Measurements from ENCODE around the gene DAB1.

Gene DAB1

DNA sequence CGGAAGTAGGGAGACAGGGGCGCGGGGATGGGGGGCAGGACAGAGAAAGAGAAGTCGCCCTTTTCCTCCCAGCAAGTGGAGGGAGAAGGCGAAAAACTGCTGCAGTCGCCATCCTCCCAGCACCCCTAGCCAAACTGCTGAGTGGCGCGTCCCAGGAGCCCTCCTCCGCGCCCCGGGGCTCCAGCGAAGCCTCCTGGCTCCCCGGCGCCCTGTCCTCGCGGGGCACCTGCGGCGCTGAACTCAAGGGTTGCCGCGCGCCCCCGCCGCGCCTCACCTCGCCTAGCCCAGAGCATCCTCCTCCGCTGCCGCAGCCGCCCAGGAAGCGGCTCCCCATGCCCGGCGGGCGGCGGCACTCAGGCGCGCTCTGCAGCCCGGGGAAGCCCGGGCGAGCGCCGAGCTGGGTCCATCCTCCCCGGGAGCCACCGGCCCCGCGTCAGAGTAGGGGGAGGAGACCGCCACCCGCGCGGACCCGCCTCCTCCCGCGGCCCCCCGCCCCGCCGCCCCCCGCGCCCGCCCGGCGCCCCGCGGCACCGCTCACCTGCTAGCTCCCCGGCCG lies at the start of gene DAB1:
TSS of gene DAB1 (minus strand) at position 405 of the 556 bp plus-strand sequence. CDS start 133,030 bp downstream, outside the sequence.
- no peak for DNase-seq (ENCODE audit: low read depth)

DNA sequence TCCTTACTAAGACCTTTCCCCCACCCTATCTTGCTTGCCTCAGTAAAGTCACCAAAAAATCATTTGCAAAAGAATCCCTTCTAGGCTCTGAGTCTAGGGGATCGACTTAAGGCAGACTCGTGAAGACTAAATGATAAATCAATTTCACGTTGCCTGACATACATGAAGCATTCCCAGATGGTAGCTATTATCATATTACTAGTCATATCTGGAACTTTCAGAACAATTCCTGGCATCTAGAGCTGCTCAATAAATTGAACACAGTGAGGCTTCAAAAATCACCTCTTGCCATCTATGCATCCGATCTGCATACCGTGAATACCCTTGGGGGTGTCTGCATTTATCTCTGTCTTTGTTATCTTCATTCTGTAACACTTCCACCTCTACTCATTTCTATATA lies 49.6 kb upstream of the DAB1 start:
- DNase-seq (ENCODE audit: low read depth): no peak

DNA sequence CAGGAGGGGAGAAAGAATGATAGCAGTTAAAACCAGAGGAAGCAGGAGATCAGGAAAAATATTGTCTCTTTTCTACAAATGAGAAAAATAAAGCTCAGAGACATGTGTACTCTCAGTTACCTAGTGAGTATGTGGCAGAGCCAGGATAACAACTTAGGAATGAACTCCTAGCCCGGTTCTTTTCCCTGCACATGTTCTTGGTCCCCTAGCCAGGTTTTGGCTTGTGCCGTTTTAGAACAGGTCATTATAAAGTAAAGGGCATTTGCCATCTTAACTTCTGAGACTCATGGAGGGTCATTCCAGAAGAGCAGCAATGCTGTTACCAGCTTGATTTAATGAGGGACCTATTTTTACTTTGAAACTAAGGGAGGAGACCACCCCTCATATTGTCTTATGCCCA lies 48.1 kb upstream of the DAB1 start:
- DNase-seq (ENCODE audit: low read depth): no peak

DNA sequence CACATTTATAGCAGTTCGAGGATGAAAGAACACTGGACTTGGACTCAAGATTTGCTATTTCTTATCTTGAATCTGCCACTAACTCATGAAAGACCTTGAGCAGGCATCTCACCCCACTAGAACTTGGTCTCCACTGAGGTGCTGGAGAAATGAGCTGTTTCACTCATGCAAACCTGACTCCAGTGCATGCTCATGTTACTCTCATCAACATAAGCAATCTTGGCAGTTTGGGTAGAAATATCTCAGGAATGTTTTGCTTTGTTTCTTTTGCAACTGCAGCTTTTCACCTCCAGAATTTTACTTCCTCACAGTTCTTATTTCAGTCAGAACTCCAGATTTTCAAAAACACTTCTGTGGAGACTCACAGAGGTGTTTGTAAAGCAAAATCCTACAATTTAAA lies 46.2 kb upstream of the DAB1 start:
- DNase-seq (ENCODE audit: low read depth): no peak

DNA sequence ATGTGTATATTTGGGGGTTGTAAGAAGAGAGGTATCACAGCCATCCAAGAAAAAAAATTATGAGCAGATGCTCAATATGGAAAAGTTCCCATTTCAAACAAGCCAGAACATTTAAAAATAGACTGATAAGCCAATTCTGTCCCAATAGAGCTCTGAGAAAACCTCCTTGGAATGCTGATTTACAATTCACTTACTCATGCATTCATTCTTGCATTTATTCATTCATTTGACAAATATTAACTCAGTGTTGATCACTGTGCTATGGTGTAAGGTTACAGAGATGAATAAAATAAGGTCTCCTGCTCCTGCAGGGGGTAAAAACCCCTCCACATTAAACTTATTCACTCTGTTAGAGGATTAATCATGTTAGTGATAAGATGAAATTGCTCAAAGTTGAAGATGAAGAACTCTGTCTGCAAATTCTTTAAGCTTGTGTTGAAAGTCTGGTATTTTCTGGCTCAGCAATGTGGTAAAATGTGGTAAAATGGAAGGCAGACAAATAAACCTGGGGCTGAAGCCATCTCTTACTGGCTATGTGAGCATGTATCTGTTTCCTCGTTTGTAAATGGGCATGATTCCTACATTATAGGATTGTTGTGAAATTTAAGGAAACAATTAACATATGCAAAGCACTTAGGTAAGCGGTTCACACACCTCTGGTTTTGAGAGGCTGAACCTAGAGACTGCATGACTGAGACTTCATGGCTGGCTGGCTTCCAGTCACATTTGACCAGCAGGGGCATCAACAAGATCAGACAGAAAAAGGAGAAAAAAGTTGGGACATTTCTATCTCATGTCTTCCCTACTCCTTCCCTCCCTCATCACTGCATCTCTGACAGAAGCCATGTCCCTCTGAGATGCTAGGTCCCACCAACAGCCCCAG lies 45.0 kb upstream of the DAB1 start:
- no peak for DNase-seq (ENCODE audit: low read depth)

DNA sequence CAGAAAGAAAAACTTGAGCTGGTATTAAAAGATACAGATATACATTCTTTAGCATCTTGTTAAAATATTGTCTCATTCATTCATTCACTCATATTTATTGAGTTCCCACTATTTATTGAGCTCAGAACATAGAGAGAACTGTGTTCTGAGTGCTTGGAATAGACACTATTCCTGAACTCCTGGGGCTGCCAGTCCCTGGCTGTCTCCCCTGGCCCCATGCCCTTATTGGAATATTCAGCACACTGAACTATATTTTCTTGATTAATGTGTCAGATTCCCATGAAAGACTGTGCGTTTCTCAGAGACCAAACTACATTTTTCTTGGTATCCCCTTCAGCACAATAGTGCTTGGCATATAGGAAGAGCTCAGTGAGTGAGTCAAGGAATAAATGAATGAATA lies 44.0 kb upstream of the DAB1 start:
- no peak for DNase-seq (ENCODE audit: low read depth)

DNA sequence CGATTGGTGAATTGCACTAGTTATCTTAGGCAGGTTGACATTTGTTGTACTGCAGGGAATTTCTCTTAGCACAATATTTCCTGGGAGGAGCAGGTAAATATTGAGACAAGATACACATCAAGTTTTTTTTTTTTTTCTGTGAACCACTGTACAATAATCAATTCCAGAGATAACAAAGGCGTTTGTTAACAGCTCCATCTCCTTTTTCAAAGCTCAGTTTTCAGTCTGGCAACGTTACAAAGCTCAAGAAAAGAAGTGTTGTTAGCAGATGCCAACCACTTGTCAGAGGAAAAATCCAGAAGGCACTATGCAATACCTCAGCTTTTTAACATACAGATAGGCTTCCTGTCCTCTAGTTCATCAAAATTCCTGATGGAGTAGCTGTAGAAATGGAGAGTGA lies 40.9 kb upstream of the DAB1 start:
- DNase-seq (ENCODE audit: low read depth): no peak

DNA sequence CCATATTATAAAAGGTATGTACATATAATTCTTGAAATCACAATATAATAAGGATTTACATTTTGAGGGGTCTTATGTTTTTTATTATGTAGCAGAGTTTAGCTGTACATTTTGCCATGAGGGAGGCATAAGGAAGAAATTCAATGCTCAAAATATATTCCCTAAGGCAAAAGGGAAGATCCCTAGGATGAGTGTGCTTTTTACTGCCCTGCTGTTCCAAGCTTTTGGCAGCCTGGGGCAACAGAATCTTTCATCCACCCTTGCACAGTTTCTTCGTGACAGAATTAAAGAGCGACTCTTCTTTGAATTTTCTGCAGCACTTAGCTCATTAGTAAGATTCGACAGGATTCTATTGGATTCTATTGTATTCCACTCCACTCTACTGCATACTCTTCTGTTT lies 39.5 kb upstream of the DAB1 start:
- no peak for DNase-seq (ENCODE audit: low read depth)

DNA sequence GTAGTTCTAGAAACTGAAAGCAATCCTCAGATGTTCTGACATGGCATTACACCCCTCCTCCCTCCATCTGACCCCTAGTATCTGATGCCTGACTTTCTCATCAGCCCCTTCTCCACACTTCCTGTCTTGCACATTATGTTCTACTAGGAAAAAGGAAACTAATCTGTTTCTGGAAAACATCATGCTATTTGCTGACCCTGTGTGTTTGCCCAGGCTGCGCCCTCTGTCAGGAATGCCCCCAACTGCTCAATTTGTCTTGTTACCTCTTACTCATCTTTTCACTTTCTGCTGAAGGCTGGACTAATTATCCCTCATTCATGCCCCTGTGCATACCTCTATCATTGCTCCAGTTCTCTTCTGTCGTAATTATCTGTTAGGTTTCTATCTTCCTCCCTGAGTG lies 37.5 kb upstream of the DAB1 start:
- DNase-seq (ENCODE audit: low read depth): no peak

DNA sequence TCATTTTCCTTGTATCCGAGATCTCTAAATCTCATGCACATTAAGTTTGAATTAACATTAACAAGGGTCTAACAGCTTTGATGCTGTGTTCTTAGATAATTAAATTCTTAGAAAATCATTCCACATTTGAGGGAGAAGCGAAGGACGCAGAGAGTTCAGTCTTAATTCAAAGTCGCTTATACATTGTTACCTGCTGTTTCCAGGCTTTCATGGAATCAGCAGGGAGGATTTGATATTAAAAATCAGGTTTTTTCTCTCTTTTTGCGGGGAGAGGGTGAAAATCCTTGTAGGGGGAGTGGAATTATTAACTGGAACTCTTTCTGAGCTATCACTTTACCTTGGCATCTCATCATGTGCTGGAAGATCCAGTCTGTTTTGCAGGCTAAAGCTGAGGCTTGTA lies 27.7 kb upstream of the DAB1 start:
- no peak for DNase-seq (ENCODE audit: low read depth)

DNA sequence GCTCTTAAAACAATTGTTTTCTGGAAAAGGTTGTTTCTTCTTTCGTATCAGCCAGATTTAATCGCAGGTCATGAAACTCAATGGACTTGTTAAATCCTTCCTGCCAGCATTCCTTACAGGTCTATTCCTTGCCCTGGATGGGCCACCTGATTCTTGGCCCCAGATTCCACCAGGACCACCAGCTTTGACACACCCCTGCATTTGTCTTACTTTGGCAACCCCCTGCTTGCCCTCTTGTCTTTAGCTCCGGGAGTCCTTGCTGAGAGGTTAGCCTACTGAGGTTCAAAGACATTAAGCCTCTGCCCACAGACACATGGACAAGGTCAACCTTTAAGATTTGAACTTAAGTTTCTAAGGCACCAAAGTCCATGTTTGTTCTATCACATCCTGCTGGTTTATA lies 27.1 kb upstream of the DAB1 start:
- no peak for DNase-seq (ENCODE audit: low read depth)

DNA sequence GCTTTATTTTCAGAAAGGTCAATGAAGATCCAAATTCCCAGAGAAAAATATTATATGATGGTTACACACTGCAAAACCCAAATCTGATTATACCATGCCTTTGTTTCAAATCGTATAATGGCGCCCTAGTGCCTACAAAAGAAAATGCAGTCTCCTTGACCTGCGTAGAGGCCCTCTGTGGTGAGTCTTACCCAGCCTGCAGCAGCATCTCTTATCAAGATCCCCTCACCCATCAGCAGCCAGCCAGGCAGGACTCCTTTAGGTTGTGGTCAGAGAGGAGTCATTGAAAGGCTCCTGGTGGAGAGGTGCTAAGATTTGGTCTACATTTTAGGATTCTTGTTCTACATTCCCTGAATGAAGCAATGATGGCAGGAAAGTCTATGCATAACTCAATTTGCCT lies 23.7 kb upstream of the DAB1 start:
- no peak for DNase-seq (ENCODE audit: low read depth)

DNA sequence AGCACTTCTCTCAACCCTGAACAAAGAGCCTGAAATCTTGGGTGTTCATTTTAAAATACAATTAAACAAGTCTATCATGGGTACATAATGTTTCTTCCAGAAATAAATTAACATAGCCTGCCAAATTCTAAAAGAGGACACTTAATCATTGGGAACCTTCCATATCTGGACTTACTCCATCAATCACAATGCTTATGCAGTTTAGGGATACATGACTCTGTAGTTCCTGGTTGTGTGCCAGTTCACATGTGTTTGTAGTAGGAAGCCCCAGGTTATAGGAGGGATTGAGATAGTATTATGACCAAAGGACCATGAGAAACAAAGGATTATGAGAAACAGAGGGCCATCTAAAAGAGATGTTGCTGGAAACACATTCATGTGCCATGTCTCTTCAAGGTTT lies 19.1 kb upstream of the DAB1 start:
- DNase-seq (ENCODE audit: low read depth): no peak

DNA sequence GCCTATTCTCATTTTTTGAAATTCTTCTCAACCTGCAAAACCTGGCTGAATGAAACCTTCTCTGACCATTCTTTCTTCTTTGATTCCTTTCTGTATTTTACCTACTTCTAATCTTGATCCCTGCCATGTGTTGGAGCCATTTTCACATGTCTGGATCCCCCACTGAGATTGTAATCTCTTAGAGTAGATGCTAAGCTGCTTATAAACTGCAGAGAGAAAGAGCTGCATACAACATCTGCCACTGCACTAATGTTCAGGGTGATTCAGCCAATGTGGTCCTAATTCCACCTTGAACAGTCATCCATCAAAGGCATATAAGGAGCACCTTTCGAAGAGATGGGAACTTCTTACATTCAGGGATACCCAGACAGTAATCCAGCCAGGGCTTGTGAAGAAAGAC lies 16.2 kb upstream of the DAB1 start:
- DNase-seq (ENCODE audit: low read depth): no peak

DNA sequence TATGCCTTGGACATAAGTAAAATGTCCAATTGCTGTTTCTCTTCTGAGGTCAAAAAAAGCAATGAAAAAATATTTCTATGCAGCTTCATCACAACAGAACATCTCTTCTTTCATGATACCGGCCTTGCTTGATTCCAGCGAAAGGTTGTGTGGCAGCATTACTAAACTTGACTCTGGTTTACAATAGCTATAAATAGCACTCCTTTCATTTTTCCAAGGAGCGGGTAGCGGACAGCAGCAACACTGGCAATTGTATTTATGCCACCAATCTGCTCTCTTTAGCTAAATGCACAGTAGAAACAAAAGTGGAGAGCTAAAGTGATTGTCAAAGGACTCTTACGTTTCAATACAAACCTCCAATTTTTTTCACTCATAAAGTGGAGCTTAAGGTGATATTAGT lies 7.5 kb upstream of the DAB1 start:
- no peak for DNase-seq (ENCODE audit: low read depth)

DNA sequence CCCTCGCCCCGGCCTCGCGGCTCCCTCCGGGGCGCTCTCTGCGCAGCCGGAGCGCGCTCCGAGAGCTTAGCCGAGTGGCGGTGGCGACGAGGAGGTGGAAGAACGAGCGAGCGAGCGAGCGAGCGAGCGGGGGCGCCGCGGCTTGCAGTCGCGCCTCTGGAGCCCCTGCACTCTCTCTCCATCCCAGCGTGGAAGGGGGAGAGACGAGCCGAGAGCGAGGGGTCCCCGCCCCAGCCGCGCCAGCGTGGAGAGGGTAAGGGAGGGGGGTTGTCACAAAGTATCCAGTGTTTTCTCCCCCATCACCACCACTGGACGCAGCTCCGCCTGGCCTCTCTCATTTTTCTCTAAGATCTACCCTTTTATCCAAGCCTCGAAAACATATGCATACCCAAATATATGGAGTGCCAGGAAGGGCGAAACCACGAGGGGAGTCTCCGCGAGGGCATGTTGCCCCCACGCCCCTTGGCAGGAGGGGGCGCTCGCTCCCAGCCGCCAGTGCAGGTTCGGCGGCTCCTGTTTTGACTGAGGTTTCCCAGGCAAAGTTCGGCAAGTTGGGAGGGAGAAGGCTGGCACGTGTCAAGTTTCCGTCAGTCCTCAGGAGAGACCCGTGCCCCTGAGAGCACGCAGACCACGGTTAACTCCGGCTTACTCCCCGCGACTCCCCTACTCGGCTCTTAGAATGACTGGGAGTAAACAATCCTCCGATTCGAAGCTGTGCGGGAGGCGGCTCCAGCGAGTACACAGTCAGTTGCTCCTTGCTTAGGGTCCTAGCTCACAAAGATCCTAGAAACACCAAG lies 569 bp upstream of the DAB1 start:
- no peak for DNase-seq (ENCODE audit: low read depth)

DNA sequence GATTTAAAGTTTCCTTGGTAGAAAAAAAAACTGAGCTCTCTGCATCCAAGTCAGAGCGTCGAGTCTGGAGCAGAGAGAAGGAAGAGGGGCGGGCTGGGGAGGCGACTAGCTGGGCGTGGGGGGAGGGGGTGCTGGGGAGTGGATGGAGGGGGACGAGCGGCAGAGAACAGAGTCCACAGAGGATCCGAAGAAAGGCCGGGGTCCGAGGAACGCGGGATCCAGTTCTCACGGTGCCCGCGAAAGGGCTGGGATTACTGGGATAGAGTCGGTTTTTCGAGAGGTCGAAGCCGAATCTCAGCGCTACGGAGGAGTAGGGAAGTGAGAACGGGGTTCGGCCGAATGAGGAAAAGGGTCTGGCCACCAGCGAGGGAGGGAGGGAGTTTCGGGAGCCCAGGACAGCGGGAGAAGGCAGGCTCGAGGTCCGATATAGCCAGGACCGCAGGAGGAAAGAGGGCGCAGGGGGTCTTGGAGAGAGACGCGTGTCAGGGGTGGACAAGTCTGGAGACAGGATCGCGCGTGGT lies 665 bp downstream of the DAB1 start:
- no peak for DNase-seq (ENCODE audit: low read depth)

DNA sequence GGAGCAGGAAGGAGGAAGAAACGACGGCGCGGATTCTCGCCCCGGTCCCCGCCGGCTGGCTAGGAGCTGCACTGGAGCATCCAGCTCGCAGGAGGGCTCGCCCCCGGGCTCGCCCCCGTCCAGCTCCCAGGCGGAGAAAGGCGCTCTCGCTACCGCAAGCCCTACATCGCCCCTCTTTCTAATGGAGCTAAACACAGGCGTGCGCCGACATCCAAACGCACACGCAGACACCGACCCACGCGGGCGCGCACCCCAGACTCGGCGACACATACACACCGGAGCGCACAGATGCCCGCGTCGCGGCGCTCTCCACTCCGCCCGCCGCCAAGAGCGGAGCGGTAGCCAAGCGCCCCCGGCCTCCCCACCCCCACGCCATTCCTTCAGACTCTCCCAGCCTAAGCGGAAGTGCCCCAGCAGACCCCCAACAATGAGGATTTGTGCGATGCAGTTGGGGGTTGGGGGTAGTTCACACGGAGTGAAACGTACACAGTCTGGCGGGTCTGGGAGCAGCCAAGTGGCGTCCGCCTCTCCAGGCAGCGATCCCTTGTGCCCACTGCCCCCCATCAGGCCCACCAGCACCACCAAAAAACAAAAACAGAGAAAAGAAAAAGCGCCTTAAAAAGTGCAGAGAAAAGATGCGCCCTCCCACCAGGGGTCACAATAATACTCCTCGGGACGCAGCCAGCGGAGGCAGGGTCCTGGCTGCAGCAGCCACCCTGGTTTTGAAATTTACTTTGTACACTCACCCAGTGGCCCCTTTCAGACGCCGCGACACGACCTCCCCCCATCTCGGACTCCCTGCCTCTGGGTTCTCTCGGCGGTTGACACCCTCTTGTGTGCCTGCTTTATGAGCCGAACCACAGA lies 1.4 kb downstream of the DAB1 start:
- DNase-seq (ENCODE audit: low read depth): no peak

DNA sequence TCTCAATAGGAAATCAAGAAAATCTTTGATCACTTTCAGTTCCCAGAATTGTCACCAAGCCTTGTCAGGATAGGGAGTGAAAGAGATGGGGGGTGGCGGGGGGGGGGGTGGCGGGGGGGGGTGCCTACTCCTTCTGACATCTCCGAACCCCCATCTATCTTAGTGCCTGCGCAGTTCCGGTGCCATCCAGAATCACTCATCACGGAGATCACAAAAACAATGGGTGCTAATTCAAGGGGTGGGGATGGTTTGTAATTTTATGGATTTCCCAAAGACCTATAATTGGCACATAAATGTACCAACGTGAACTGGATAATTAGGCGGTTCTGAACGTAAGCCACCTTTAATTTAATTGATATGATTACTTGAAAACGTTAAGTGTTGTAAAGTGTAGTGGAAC lies 2.1 kb downstream of the DAB1 start:
- DNase-seq (ENCODE audit: low read depth): no peak

DNA sequence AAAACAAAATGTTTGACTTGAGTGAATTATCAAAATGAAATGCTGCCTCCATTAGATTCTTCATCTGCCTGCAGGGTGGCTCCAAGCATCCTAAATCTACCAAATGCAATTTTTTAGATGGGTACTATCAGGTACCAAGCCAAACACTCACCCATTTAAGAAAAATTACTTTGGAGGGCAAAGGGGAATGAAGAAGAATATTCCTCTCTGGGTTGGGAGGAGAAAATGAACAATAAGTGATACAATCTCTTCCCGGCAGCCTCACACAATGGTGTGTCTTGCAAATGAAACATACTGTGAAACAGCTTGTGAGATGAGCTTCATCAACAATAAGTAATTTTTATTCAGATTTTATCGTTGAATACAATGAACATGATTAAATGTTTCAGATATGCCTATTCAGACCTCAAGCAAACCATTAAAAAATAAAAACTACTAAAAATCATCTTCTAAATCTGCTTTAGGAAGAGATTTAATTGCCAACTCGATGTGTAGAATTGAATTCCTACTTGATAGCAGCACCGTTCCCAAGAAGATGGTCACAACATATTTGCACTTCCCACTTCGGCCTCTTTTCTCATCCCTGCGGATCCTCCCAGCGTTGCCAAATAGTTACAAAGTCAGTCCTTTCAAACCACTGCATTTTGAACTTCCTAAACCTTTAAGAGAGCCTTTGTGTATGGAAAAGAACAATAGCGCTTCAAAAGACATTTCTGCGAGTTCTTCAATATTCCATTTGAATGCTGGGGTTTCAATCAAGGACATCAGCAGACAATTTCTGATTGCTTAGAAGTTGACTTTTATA lies 2.7 kb downstream of the DAB1 start:
- no peak for DNase-seq (ENCODE audit: low read depth)

DNA sequence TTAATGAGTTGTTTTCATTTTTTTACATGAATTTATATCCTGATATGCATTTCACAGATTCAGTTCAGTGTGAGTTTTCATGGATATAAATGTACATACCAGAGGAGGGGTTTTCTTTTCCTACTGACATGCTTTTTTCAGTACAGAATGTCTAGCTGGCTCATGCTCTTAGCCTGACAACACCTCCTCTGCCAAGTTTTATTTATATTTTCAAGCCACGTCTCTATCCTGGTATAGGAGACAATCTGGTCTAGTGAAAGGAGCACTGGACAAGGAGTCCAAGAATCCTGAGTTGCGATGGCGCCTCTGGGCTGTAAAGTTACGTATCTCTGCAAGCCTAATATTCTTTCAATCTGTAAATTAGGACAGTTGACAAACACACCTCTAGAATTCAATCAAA lies 4.9 kb downstream of the DAB1 start:
- no peak for DNase-seq (ENCODE audit: low read depth)

Measured in ELR (cell line).